WTC11 (cell line): ENCODE measurements around the gene SCARB2. TPM values are rescaled to one million over a fixed set of nuclear protein-coding genes. Genes with fewer than 3 reads are reported as not detected.

Experiments used
- ATAC-seq: fragments of 200-7000 bp; cut with Tn5 transposase; 2 replicates; pipeline ENCODE4 v1.10.0; 2021; ENCODE audit warnings: mild to moderate bottlenecking, moderate library complexity
- CTCF ChIA-PET: fragments of 300-600 bp; sonication (Branson Sonifier 250); formaldehyde crosslinking; loops from one replicate; lab custom pipeline; 2021; ENCODE audit warnings: antibody characterized with exemption; lab: Charles Lee
- POLR2A ChIA-PET: fragments of 350-600 bp; sonication (Branson Sonifier 250); formaldehyde crosslinking; loops from one replicate; lab custom pipeline; 2021; ENCODE audit warnings: antibody characterized with exemption; lab: Charles Lee
- DNase-seq: peaks from one replicate; pipeline ENCODE4 v3.0.0; 2021; ENCODE audit warnings: low spot score
- H3K27ac Mint-ChIP-seq: 2 replicates; pipeline ENCODE4 v1.8.0; 2021; ENCODE audit warnings: mixed read lengths
- H3K27me3 Mint-ChIP-seq: 2 replicates; pipeline ENCODE4 v1.8.0; 2021; ENCODE audit warnings: low read depth, mild to moderate bottlenecking, moderate library complexity, mixed read lengths
- H3K36me3 Mint-ChIP-seq: 2 replicates; pipeline ENCODE4 v1.8.0; 2021; ENCODE audit warnings: mixed read lengths
- H3K4me1 Mint-ChIP-seq: 2 replicates; pipeline ENCODE4 v1.8.0; 2022; ENCODE audit warnings: mixed read lengths
- H3K4me3 Mint-ChIP-seq: 2 replicates; pipeline ENCODE4 v1.8.0; 2021; ENCODE audit warnings: mild to moderate bottlenecking, moderate library complexity, mixed read lengths
- H3K9me3 Mint-ChIP-seq: 2 replicates; pipeline ENCODE4 v1.8.0; 2021; ENCODE audit warnings: mixed read lengths
- CBFB ChIP-seq: sonication (generic); formaldehyde crosslinking; IDR thresholded peaks from 2 replicates; pipeline ENCODE4 v1.8.1; 2022; ENCODE audit warnings: mild to moderate bottlenecking, low read depth, missing genetic modification reagents
- CREB1 ChIP-seq: sonication (generic); formaldehyde crosslinking; IDR thresholded peaks from 2 replicates; pipeline ENCODE4 v1.8.0; 2023; ENCODE audit warnings: mild to moderate bottlenecking, missing genetic modification reagents
- CTCF ChIP-seq: fragments of 200-600 bp; IDR thresholded peaks from 2 replicates; pipeline ENCODE4 v1.8.0; 2022; ENCODE audit warnings: antibody characterized with exemption
- ERG ChIP-seq: fragments of 250-450 bp; sonication (Bioruptor Pico); IDR thresholded peaks from 2 replicates; pipeline ENCODE4 v1.8.0; 2021; ENCODE audit warnings: mild to moderate bottlenecking
- FOXP1 ChIP-seq: sonication (generic); formaldehyde crosslinking; IDR thresholded peaks from 2 replicates; pipeline ENCODE4 v1.8.0; 2022; ENCODE audit warnings: missing genetic modification reagents, mild to moderate bottlenecking, moderate library complexity, borderline replicate concordance
- NFE2L1 ChIP-seq: sonication (generic); formaldehyde crosslinking; IDR thresholded peaks from 2 replicates; pipeline ENCODE4 v1.8.1; 2023; ENCODE audit warnings: missing genetic modification reagents
- ZNF138 ChIP-seq: sonication (generic); formaldehyde crosslinking; conservative IDR thresholded peaks from 2 replicates; pipeline ENCODE4 v1.8.1; 2022; ENCODE audit warnings: mild to moderate bottlenecking, moderate library complexity, missing genetic modification reagents
- ZNF263 ChIP-seq: sonication (generic); formaldehyde crosslinking; IDR thresholded peaks from 2 replicates; pipeline ENCODE4 v1.8.1; 2022; ENCODE audit warnings: low read depth, mild to moderate bottlenecking, moderate library complexity, missing genetic modification reagents
- ZNF416 ChIP-seq: fragments of 250-450 bp; sonication (Bioruptor Pico); IDR thresholded peaks from 2 replicates; pipeline ENCODE4 v1.9.0; 2021; ENCODE audit warnings: mild to moderate bottlenecking, inconsistent platforms
- ZNF425 ChIP-seq: fragments of 250-450 bp; sonication (Bioruptor Pico); conservative IDR thresholded peaks from 2 replicates; pipeline ENCODE4 v1.9.0; 2021; ENCODE audit warnings: mild to moderate bottlenecking
- ZNF512 ChIP-seq: sonication (generic); formaldehyde crosslinking; IDR thresholded peaks from 2 replicates; pipeline ENCODE4 v1.8.1; 2022; ENCODE audit warnings: missing genetic modification reagents, borderline replicate concordance
- ZNF532 ChIP-seq: fragments of 250-450 bp; sonication (Bioruptor Pico); IDR thresholded peaks from 2 replicates; pipeline ENCODE4 v1.9.0; 2021; ENCODE audit warnings: mild to moderate bottlenecking, borderline replicate concordance
- total RNA-seq: library from RNA; stranded (reverse); gene quantifications from 3 replicates; pipeline ENCODE4 v1.2.3, GENCODE V29; 2021

SCARB2 gene
- total RNA-seq, 1 experiment from 2014 or later: 38.0 TPM

GRCh38 chr4:76257824-76258223 lies 44.2 kb upstream of the SCARB2 start (continued):
- no peak for TF ChIP-seq ZNF532 (CRISPR knock-in tag)
- no peak for TF ChIP-seq CTCF
- no peak for TF ChIP-seq ZNF512 (CRISPR knock-in tag)
- TF ChIP-seq, all 79 proteins: peak for 0

GRCh38 chr4:76256968-76257367 lies 43.3 kb upstream of the SCARB2 start:
- Mint-ChIP-seq H3K4me3 (no peak overlapping the region), H3K36me3 (no peaks in the 10 kb centered on the region), H3K4me1 (peaks cover 5% of the 10 kb centered on the region), H3K27me3 (peaks cover 23% of the 10 kb centered on the region), H3K9me3 (no peaks in the 10 kb centered on the region), H3K27ac (no peak overlapping the region)
- ChIA-PET CTCF (interaction anchor here (1.0 to 1.2 kb wide), 2 partner anchors 57 to 77 kb away, joined by 3 to 7 read pairs; no protein-coding TSS in a partner anchor), POLR2A (no interaction called here)
- no peak for ATAC-seq
- DNase-seq: no peak
- TF ChIP-seq ZNF138 (CRISPR knock-in tag) (no peak), CBFB (CRISPR knock-in tag) (no peak), ZNF425 (CRISPR knock-in tag) (no peak), ZNF263 (CRISPR knock-in tag) (no peak)

- ChIA-PET POLR2A (no interaction called here), CTCF (interaction anchor here (2.0 kb wide), 1 partner anchor 122 kb away, joined by 5 read pairs; no protein-coding TSS in a partner anchor)
- H3K27ac Mint-ChIP-seq: no peak overlapping the region
- H3K36me3 Mint-ChIP-seq: no peaks in the 10 kb centered on the region
- H3K4me3 Mint-ChIP-seq: no peak overlapping the region
- H3K9me3 Mint-ChIP-seq: no peaks in the 10 kb centered on the region
- H3K4me1 Mint-ChIP-seq: peaks cover 9% of the 10 kb centered on the region
- TF ChIP-seq ERG (CRISPR knock-in tag) (no peak), FOXP1 (CRISPR knock-in tag) (no peak), CREB1 (CRISPR knock-in tag) (no peak), ZNF416 (CRISPR knock-in tag) (no peak), NFE2L1 (CRISPR knock-in tag) (no peak)
- H3K27me3 Mint-ChIP-seq: peaks cover 30% of the 10 kb centered on the region
- DNase-seq: no peak
- no peak for ATAC-seq
These were observed 42.4 kb upstream of the SCARB2 start for GRCh38 chr4:76256032-76256431.
